Measurements from ENCODE around the gene VSTM4.

VSTM4 gene

DNA sequence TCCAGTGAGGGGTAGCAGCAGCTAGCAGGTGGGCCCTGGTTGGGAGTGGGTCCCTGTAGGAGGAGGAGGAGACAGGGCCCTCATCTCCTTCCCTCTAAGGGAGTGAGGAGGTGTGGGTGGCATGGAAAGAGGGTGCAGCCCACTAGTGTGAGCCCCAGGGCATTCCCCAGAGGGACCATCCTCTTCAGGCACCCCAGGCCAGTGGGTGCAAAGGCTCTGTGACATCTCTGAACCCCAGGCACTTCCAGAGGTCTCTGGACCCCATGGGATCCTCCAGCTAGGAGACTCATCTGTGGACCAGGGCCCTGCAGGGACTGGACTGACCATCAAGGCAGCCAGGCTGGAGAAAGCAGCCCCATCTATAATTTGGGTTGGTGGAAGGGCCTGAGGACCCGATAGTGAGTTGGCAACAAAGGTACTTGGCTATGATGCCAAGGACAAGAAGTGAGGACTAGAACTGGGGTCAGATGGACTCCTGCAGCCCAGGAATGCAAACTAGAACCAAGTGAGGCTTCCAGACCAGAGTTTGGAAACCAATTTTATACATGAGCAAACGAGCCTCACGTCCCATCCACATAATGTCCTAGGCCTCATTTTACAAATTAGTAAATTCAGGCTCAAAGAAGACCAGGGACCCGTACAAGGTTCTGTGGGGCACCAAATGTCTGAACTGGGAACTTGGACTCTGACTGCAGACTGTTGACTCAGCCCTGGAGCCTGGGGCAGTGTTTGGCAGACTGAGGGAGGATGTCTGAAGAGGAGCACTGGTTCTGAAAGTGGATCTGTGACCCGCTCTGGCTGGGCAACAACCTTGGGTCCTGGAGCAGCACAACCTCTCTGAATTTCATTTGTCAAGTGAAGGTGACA lies 1.4 kb upstream of the VSTM4 start:
- TF ChIP-seq ZNF274 (IDR thresholded peaks at IDR 0.05; ENCODE audit: low read depth, low read length) = no peak
- H3K4me3 ChIP-seq (ENCODE audit: low read length) = no peak overlapping the region

DNA sequence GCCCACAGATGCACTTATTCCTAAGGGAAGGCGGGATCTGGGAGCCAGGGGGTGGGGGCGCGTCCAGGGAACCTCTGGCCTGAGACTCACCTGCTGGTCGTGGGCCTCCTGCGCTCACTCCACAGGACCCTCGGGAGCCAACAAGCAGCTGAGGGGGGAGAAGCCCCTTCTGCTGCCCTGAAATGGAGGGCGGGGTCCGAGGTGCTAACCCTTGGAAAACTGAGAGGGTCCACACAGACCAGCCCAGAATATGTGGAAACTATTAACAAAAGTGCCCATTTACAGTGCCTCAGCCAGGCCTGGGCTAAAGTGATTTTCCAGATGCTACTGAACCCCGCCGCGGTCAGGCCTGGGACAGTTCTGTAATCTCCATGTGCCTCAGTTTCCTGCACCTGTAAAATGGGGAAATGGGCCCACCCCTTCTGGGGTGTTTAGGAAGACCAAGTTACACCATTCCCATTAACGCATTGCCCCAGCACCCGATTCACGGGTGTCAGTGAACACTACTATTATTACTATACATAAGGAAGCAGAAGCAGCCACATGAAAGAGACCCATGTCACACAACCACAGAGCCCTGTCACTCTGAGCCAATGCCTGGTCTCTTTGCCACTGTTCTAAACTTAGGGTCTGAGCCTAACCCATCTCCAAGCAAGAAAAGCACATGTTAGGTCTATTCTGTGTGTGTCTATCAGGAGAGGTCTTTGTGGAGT lies 630 bp upstream of the VSTM4 start:
- TF ChIP-seq ZNF274 (IDR thresholded peaks at IDR 0.05; ENCODE audit: low read depth, low read length) = no peak
- no peak overlapping the region; the same call in 1 of the 2 replicates for H3K4me3 ChIP-seq (ENCODE audit: low read length)

DNA sequence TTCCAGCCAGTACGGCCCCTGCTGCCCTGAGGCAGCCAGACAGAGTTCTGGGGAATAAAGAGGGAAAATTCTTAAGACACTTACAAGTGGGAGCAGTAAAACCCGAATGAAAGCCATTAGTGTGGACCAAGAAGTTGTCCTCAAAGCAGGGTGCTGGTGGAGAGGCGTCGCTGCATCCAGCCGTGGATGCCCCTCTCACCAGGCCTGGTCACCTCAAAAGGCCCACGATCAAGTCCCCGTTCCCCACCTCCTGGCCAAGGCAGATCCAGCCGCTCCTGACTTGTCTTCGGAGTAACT lies 656 bp downstream of the VSTM4 start:
- no peak for TF ChIP-seq ZNF274 (IDR thresholded peaks at IDR 0.05; ENCODE audit: low read depth, low read length)
- H3K4me3 ChIP-seq (ENCODE audit: low read length) = peak overlapping the region; percentile 8; the same call in 1 of the 2 replicates

DNA sequence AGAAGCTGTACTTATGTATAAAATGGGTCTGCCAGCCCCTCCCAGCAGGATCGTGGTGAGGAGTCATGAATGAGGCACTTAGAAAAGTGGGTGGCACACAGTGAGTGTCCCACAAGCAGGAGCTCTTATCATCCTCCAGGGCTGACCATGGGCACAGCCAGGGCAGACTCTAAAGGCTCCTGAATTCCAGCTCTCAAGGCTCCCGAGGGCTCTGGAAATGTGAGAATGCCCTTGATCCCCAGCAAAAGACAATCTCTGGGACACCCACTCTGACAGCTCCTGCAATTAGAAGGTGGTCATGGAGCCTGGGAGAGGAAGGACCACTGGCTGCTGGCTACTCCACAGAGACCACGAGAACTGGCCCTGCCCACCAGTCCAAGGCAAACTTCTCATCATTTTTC lies 1.6 kb downstream of the VSTM4 start:
- no peak overlapping the region for H3K4me3 ChIP-seq (ENCODE audit: low read length)
- no peak for TF ChIP-seq ZNF274 (IDR thresholded peaks at IDR 0.05; ENCODE audit: low read depth, low read length)

DNA sequence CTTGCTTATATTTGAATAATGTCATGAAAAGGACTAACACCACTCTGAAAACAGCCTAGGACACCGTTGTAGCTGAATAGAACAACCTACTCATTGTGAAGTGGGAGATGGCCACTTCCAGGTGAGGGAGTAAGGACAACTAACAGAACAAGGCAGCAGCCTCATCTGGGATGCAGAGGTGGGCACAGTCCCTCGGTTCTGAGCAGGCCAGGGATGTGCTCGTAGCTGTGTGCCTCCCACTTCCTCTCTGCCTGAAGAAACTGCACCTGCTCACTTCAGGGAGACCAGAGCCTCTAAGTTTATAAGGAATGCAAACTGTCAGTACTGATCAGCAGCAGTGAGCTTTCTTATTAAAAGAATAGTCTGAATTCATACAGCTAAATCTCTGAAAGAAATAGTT lies 2.5 kb downstream of the VSTM4 start:
- no peak for TF ChIP-seq ZNF274 (IDR thresholded peaks at IDR 0.05; ENCODE audit: low read depth, low read length)
- H3K4me3 ChIP-seq (ENCODE audit: low read length) = no peak overlapping the region

DNA sequence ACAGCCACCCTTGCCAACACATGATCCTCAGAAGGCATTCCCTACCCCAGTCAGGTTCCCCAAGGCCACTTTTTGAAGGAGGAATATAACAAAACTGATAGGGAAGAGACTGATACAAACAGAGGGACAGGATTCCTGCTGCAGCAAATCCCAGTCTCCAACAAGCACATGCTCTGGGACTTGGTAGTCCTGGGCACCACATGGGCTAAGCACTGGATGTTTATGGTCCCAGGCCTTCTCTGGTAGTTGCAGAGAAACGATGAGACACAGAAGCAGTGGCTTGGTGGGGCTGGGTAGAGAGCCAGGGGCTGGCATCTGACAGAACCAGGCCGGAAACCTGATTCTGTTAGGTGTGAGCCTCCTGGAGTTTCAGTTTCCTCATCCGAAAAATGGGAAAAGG lies 3.2 kb downstream of the VSTM4 start:
- no peak for TF ChIP-seq ZNF274 (IDR thresholded peaks at IDR 0.05; ENCODE audit: low read depth, low read length)
- no peak overlapping the region for H3K4me3 ChIP-seq (ENCODE audit: low read length)

DNA sequence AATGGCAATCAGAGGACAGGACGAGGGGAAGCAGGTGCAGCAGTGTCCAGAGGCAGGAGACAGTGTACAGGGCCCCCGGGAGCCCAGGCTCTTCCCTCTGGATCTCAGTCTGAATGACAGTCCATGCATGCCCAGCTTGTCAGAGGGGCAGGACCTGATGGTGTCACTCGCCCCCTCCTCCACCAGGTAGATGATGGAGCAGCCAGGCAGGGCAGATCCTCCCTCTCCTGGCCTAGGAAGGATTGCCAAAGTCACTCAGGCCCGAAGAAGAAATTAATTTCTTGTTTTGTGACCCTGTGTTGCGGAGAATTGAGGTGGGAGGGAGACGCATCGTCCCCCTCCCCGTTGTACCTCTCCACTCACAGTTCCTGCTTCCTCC lies 4.0 kb downstream of the VSTM4 start:
- TF ChIP-seq ZNF274 (IDR thresholded peaks at IDR 0.05; ENCODE audit: low read depth, low read length) = no peak
- H3K4me3 ChIP-seq (ENCODE audit: low read length) = no peak overlapping the region

DNA sequence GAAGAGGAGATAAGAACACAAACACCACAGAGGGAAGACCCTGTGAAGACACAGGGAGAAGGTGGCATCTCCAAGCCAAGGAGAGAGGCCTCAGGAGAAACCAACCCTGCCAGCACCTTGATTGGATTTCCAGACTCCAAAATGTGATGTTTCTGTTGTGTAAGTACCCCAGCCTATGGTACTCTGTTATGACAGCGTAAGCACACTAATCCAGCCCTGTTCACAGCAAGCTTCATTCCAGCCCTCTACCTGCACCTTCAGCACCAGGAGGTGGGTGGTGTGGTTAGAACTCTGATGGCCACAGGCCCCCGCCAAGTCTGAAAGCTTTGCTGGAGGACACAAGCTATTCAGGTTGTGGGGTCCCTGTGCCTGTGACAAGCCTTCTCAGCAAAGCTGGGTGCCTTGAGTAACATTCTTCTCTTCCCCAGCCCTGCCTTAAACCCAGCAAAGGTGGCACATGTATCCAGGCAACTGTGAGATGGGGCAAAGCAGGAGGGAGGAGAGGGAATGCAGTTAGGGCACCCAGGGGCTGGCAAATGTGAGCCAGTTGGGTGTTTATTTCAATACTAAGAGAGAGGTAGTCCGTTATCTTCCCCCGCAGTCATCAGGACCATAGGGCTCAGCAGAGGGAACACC lies 4.5 kb downstream of the VSTM4 start:
- H3K4me3 ChIP-seq (ENCODE audit: low read length) = no peak overlapping the region
- no peak for TF ChIP-seq ZNF274 (IDR thresholded peaks at IDR 0.05; ENCODE audit: low read depth, low read length)

DNA sequence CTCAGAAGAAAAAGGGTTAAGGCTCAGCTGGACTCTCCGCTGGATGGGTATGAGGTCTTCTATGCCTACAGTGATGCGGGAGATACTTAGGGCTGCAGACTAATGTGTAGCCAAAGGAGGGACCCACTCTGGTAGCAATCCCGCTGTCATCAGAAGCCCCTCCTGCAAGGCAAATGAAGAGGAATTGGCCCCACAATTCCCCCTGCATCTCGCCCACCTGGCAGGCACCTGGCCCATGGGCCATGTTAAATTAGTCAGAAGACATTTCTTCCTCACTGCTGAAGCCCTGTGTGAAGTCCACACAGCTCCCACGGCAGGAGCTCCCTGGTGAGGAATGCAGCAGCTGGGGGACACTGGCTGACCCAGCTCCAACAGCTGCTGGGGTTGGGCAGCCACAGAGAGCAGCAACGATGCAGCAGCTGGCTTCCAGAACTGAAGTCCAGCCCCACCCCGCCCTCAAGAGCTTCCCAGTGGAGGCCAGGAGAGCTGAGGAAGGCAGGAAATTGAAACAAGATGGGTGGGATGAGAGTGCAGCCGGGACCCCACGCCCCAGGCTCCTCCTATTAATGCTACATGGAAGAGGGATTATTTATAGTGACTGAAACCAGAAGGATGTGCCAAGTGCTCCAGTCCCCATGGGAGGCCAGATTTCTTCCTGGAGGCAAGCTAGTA lies 5.5 kb downstream of the VSTM4 start:
- no peak overlapping the region for H3K4me3 ChIP-seq (ENCODE audit: low read length)
- TF ChIP-seq ZNF274 (IDR thresholded peaks at IDR 0.05; ENCODE audit: low read depth, low read length) = no peak

DNA sequence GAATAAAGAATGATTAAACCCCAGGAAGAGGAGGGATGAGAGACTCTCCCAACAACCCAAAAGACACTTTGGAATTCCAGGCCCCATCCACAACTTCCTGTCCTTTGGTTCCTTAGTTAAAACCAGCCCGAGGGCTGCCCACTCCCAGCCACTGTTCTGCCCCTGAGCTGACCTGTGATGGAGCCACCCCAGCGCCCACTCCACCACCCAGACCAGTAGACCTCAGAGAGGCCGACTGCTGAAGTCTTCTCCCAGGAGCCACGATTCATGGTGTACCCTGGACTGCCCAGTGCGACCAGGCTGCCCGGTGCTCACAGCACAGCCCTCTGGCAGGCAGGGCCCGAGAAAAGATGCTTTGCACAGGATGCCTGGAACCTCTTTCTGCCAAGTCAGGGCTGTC lies 6.7 kb downstream of the VSTM4 start:
- H3K4me3 ChIP-seq (ENCODE audit: low read length) = no peak overlapping the region
- no peak for TF ChIP-seq ZNF274 (IDR thresholded peaks at IDR 0.05; ENCODE audit: low read depth, low read length)

DNA sequence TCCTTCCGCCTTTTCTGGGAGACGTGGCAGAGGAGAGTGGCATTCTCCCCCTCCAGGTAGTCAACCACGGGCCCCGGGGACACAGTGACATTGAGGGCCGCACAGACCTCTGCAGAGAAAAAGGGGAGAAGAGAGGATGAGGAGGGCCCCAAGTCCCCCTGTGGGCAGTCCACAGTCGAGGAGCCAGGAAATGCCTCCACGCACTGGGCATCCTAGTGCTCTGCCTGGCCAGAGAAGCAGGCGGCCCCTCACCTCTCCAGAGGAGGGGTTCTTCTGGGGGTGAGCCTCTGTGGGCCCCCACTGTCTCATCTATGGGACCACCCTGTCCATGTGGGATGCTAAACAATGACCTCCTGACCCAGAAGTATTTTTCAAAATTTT lies 7.4 kb downstream of the VSTM4 start:
- no peak overlapping the region for H3K4me3 ChIP-seq (ENCODE audit: low read length)
- no peak for TF ChIP-seq ZNF274 (IDR thresholded peaks at IDR 0.05; ENCODE audit: low read depth, low read length)

DNA sequence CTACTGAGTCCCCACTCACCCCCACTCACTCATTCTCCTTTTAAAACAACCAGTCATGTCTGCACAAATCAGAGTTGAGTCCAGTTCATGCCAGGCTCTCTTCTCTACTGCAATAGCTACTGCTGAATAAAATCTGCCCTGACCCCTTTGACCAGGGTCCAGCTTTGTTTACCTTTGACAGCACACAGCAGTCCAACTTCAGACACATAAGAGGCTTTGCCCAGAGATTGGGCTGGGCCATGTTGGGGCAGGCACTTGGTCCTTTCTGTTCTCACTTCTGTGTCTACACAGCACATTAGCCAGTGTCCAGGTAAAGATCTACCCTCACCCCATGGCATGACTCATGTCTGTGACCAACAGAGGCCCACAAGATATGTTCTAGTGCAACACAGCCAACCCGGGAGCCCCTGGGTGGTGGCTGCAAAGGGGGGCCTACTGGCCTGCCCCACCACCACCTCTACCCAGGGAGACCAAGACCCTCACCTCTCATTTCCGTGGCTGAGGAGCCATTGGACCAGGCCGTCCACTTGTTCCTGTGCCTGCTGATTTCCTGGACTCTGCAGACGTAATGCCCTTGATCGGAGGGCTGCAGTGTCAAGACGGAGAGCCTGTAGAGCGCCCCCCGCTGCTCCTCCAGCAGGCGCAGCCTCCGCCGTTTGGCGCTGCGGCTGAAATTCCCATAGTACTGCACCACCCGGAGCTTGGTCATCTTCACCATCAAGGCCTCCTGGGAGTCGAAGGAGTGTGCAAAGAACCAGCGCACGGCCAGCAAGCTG lies 8.0 kb downstream of the VSTM4 start:
- no peak overlapping the region for H3K4me3 ChIP-seq (ENCODE audit: low read length)
- TF ChIP-seq ZNF274 (IDR thresholded peaks at IDR 0.05; ENCODE audit: low read depth, low read length) = no peak

DNA sequence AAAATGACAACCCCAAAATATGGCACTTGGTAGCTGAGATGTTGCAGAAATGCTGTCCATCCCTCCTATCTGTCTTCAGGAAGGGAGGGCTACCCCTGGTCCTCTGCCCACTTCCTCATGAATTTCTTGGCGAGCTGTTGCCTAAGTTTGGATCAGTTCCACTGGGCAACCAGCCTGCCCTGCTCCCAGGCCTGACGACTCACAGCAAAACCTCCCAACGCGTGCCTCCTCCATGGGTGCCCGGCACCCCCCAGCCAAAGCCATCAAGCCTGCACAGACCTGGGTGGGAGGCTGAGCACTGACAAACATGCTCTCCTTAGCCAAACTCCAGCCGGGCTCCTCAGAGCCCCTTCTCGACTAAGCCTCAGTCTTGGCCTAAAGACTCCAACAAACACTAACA lies 8.9 kb downstream of the VSTM4 start:
- no peak overlapping the region for H3K4me3 ChIP-seq (ENCODE audit: low read length)
- TF ChIP-seq ZNF274 (IDR thresholded peaks at IDR 0.05; ENCODE audit: low read depth, low read length) = no peak

DNA sequence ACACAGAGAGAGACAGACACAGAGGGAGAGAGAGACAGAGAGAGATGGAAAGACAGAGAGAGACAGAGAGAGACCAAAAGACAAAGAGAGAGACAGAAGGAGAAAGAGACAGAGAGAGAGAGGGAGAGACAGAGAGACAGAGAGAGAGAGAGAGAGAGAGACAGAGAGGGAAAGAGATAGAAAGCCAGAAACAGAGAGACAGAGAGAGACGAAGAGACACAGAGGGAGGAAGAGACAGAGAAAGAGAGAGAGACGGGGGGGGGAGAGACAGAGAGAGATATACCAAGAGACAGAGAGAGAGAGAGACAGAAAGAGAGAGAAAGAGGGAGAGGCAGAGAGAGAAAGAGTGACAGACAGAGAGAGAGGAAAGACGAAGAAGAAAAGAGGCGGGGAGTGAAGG lies 10.2 kb downstream of the VSTM4 start:
- no peak for TF ChIP-seq ZNF274 (IDR thresholded peaks at IDR 0.05; ENCODE audit: low read depth, low read length)
- H3K4me3 ChIP-seq (ENCODE audit: low read length) = no peak overlapping the region

Data from GM08714 (cell line).